GM23338 (cell line): ENCODE data around the gene MYOF. TPM values are rescaled to one million over a fixed set of nuclear protein-coding genes. Genes with fewer than 3 reads are reported as not detected.
"Not testable (repeated sequence)": the region's sequence is repeated elsewhere in the genome, so short reads cannot be mapped to it uniquely, and the experiment has no call there.

Experiments
- ATAC-seq: fragments of 200-7000 bp; cut with Tn5 transposase; 3 replicates; pipeline ENCODE4 v1.9.1; 2020
- DNase-seq: peaks from one replicate; pipeline ENCODE4 v3.0.0-alpha.2; 2015; ENCODE audit warnings: low spot score
- H2AFZ ChIP-seq: fragments of 200-600 bp; sonication (generic); 2 replicates; pipeline ENCODE4 v1.8.0; 2016; ENCODE audit warnings: antibody characterized with exemption, mild to moderate bottlenecking, moderate library complexity
- H3F3A ChIP-seq: fragments of 200-600 bp; sonication (generic); replicated peaks from 2 replicates; pipeline ENCODE4 v1.8.0; 2017; ENCODE audit warnings: antibody characterized with exemption, mixed run types, low read depth
- H3K27ac ChIP-seq: fragments of 200-600 bp; sonication (generic); 2 replicates; pipeline ENCODE4 v1.6.1; 2016; ENCODE audit warnings: low read depth
- H3K27me3 ChIP-seq: fragments of 200-600 bp; sonication (generic); 2 replicates; pipeline ENCODE4 v1.8.0; 2016; ENCODE audit warnings: mild to moderate bottlenecking, mixed run types, moderate library complexity; ENCODE audit not compliant: insufficient read depth
- H3K36me3 ChIP-seq: fragments of 200-600 bp; sonication (generic); 2 replicates; pipeline ENCODE4 v1.8.0; 2016; ENCODE audit warnings: mild to moderate bottlenecking; ENCODE audit not compliant: insufficient read depth
- H3K4me1 ChIP-seq: fragments of 200-600 bp; sonication (generic); 2 replicates; pipeline ENCODE4 v1.8.0; 2016; ENCODE audit warnings: mild to moderate bottlenecking, moderate library complexity; ENCODE audit not compliant: insufficient read depth
- H3K4me2 ChIP-seq: fragments of 200-600 bp; sonication (generic); 2 replicates; pipeline ENCODE4 v1.7.1; 2017; ENCODE audit warnings: mixed run types
- H3K4me3 ChIP-seq: fragments of 200-600 bp; sonication (generic); 2 replicates; pipeline ENCODE4 v1.6.1; 2016; ENCODE audit warnings: mixed run types
- H3K79me2 ChIP-seq: fragments of 200-600 bp; sonication (generic); replicated peaks from 2 replicates; pipeline ENCODE4 v1.8.0; 2017; ENCODE audit warnings: mild to moderate bottlenecking; ENCODE audit not compliant: insufficient read depth
- H3K9me2 ChIP-seq: fragments of 200-600 bp; sonication (generic); 2 replicates; pipeline ENCODE4 v1.8.0; 2017; ENCODE audit not compliant: insufficient read depth
- H4K20me1 ChIP-seq: fragments of 200-600 bp; sonication (generic); replicated peaks from 2 replicates; pipeline ENCODE4 v1.8.0; 2017; ENCODE audit warnings: mild to moderate bottlenecking; ENCODE audit not compliant: insufficient read depth
- H3K27ac Mint-ChIP-seq: 2 replicates; pipeline ENCODE4 v1.8.0; 2020; ENCODE audit warnings: inconsistent platforms, mild to moderate bottlenecking, moderate library complexity, mixed read lengths
- H3K27me3 Mint-ChIP-seq: 3 replicates; pipeline ENCODE4 v1.8.0; 2022; ENCODE audit warnings: low read depth, mild to moderate bottlenecking, moderate library complexity, mixed read lengths, inconsistent platforms; ENCODE audit not compliant: insufficient read depth, poor library complexity
- H3K36me3 Mint-ChIP-seq: 3 replicates; pipeline ENCODE4 v1.8.0; 2021; ENCODE audit warnings: low read depth, mild to moderate bottlenecking, inconsistent platforms, moderate library complexity, mixed read lengths
- H3K4me1 Mint-ChIP-seq: 3 replicates; pipeline ENCODE4 v1.8.0; 2020; ENCODE audit warnings: mild to moderate bottlenecking, inconsistent platforms, mixed read lengths
- H3K4me3 Mint-ChIP-seq: 3 replicates; pipeline ENCODE4 v1.8.0; 2021; ENCODE audit warnings: moderate library complexity, mild to moderate bottlenecking, inconsistent platforms, mixed read lengths
- H3K9me3 Mint-ChIP-seq: 3 replicates; pipeline ENCODE4 v1.8.0; 2020; ENCODE audit warnings: moderate library complexity, mild to moderate bottlenecking, inconsistent platforms, mixed read lengths
- EZH2phosphoT487 ChIP-seq: fragments of 200-600 bp; sonication (generic); IDR thresholded peaks from one replicate; pipeline ENCODE4 v1.8.1; 2018; ENCODE audit warnings: antibody characterized with exemption; ENCODE audit not compliant: unreplicated experiment
- JUNB ChIP-seq: IDR thresholded peaks from one replicate; pipeline ENCODE4 v1.6.1; 2016; ENCODE audit warnings: antibody characterized with exemption; ENCODE audit not compliant: unreplicated experiment
- polyA plus RNA-seq: library from polyadenylated mRNA; unstranded; fragments of >200 nt; fragmentation: Nextera tagmentation; extraction: Ambion mirVana; gene quantifications from 2 replicates; pipeline ENCODE4 v1.2.1, GENCODE V29; 2016
- total RNA-seq: library from RNA; depleted of rRNA; stranded (reverse); fragments of >200 nt; shearing (Covaris generic); gene quantifications from 2 replicates; pipeline ENCODE4 v1.2.3, GENCODE V29; 2014
- TF ChIP-seq, protein P1 (sequence below): fragments of 250-450 bp; sonication (Bioruptor Pico); IDR thresholded peaks from 2 replicates; pipeline ENCODE4 v1.5.0; 2020; ENCODE audit warnings: mild to moderate bottlenecking, moderate library complexity
- TF ChIP-seq, protein P2 (sequence below): IDR thresholded peaks from 2 replicates; pipeline ENCODE4 v1.6.1; 2016; ENCODE audit warnings: antibody characterized with exemption

MYOF gene
- total and polyA plus RNA-seq, 2 experiments from 2014 or later: 0.82 to 1.4 TPM

DNA sequence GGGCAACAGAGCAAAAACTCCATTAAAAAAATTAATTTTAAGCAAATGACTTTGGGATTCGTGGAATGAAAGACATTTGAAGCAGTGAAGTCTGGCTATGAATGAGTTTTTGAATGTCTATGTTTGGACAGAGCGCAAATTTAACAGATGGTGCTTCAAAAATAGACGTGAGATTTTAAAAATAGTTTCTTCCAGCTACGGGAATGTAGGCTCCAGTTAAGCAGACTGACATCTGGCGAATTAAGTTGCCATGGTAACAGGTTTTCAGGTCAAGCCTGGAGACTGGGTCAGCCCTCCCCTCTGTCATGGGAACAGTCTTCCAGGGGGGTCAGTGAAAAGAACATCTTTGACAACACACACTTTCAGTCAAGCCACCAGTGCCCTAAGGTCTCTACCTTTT, 62.0 kb downstream of the MYOF start (continued):
- TF ChIP-seq, protein P1, sequence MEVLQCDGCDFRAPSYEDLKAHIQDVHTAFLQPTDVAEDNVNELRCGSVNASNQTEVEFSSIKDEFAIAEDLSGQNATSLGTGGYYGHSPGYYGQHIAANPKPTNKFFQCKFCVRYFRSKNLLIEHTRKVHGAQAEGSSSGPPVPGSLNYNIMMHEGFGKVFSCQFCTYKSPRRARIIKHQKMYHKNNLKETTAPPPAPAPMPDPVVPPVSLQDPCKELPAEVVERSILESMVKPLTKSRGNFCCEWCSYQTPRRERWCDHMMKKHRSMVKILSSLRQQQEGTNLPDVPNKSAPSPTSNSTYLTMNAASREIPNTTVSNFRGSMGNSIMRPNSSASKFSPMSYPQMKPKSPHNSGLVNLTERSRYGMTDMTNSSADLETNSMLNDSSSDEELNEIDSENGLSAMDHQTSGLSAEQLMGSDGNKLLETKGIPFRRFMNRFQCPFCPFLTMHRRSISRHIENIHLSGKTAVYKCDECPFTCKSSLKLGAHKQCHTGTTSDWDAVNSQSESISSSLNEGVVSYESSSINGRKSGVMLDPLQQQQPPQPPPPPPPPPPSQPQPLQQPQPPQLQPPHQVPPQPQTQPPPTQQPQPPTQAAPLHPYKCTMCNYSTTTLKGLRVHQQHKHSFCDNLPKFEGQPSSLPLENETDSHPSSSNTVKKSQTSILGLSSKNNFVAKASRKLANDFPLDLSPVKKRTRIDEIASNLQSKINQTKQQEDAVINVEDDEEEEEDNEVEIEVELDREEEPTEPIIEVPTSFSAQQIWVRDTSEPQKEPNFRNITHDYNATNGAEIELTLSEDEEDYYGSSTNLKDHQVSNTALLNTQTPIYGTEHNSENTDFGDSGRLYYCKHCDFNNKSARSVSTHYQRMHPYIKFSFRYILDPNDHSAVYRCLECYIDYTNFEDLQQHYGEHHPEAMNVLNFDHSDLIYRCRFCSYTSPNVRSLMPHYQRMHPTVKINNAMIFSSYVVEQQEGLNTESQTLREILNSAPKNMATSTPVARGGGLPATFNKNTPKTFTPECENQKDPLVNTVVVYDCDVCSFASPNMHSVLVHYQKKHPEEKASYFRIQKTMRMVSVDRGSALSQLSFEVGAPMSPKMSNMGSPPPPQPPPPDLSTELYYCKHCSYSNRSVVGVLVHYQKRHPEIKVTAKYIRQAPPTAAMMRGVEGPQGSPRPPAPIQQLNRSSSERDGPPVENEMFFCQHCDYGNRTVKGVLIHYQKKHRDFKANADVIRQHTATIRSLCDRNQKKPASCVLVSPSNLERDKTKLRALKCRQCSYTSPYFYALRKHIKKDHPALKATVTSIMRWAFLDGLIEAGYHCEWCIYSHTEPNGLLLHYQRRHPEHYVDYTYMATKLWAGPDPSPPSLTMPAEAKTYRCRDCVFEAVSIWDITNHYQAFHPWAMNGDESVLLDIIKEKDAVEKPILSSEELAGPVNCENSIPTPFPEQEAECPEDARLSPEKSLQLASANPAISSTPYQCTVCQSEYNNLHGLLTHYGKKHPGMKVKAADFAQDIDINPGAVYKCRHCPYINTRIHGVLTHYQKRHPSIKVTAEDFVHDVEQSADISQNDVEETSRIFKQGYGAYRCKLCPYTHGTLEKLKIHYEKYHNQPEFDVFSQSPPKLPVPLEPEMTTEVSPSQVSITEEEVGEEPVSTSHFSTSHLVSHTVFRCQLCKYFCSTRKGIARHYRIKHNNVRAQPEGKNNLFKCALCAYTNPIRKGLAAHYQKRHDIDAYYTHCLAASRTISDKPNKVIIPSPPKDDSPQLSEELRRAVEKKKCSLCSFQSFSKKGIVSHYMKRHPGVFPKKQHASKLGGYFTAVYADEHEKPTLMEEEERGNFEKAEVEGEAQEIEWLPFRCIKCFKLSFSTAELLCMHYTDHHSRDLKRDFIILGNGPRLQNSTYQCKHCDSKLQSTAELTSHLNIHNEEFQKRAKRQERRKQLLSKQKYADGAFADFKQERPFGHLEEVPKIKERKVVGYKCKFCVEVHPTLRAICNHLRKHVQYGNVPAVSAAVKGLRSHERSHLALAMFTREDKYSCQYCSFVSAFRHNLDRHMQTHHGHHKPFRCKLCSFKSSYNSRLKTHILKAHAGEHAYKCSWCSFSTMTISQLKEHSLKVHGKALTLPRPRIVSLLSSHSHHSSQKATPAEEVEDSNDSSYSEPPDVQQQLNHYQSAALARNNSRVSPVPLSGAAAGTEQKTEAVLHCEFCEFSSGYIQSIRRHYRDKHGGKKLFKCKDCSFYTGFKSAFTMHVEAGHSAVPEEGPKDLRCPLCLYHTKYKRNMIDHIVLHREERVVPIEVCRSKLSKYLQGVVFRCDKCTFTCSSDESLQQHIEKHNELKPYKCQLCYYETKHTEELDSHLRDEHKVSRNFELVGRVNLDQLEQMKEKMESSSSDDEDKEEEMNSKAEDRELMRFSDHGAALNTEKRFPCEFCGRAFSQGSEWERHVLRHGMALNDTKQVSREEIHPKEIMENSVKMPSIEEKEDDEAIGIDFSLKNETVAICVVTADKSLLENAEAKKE (CRISPR knock-in tag): no peak
- TF ChIP-seq EZH2phosphoT487 (no peak), JUNB (no peak)
- TF ChIP-seq, protein P2, sequence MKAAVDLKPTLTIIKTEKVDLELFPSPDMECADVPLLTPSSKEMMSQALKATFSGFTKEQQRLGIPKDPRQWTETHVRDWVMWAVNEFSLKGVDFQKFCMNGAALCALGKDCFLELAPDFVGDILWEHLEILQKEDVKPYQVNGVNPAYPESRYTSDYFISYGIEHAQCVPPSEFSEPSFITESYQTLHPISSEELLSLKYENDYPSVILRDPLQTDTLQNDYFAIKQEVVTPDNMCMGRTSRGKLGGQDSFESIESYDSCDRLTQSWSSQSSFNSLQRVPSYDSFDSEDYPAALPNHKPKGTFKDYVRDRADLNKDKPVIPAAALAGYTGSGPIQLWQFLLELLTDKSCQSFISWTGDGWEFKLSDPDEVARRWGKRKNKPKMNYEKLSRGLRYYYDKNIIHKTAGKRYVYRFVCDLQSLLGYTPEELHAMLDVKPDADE: no peak

GRCh38 chr10:93419016-93419415, 63.1 kb downstream of the MYOF start:
- not testable (repeated sequence) for H3K4me3 Mint-ChIP-seq, H3K9me3 Mint-ChIP-seq, H3K36me3 ChIP-seq, H3F3A ChIP-seq, H3K4me2 ChIP-seq, H3K27me3 Mint-ChIP-seq, H3K36me3 Mint-ChIP-seq, H4K20me1 ChIP-seq, H3K27ac ChIP-seq, H3K9me2 ChIP-seq, ATAC-seq, H3K27me3 ChIP-seq, DNase-seq, H2AFZ ChIP-seq, H3K27ac Mint-ChIP-seq, H3K79me2 ChIP-seq, H3K4me3 ChIP-seq
- H3K4me1 ChIP-seq: peaks cover 26% of the 10 kb centered on the region
- H3K4me1 Mint-ChIP-seq: peaks cover 25% of the 10 kb centered on the region
